GM18868 (cell line): Measurements from ENCODE around the gene BHLHE40.

Experiments
- ATAC-seq: cut with Tn5 transposase; IDR thresholded peaks from one replicate; pipeline ENCODE4 v1.9.1; 2021; ENCODE audit warnings: mild to moderate bottlenecking, moderate library complexity; ENCODE audit not compliant: unreplicated experiment

Gene BHLHE40

DNA sequence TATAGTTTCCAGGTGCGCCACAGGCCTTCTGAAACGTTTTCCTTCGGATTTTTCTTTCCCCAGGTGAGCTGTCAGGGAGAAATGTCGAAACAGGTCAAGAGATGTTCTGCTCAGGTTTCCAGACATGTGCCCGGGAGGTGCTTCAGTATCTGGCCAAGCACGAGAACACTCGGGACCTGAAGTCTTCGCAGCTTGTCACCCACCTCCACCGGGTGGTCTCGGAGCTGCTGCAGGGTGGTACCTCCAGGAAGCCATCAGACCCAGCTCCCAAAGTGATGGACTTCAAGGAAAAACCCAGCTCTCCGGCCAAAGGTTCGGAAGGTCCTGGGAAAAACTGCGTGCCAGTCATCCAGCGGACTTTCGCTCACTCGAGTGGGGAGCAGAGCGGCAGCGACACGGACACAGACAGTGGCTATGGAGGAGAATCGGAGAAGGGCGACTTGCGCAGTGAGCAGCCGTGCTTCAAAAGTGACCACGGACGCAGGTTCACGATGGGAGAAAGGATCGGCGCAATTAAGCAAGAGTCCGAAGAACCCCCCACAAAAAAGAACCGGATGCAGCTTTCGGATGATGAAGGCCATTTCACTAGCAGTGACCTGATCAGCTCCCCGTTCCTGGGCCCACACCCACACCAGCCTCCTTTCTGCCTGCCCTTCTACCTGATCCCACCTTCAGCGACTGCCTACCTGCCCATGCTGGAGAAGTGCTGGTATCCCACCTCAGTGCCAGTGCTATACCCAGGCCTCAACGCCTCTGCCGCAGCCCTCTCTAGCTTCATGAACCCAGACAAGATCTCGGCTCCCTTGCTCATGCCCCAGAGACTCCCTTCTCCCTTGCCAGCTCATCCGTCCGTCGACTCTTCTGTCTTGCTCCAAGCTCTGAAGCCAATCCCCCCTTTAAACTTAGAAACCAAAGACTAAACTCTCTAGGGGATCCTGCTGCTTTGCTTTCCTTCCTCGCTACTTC lies 3.8 kb downstream of the BHLHE40 start:
- ATAC-seq = no peak

DNA sequence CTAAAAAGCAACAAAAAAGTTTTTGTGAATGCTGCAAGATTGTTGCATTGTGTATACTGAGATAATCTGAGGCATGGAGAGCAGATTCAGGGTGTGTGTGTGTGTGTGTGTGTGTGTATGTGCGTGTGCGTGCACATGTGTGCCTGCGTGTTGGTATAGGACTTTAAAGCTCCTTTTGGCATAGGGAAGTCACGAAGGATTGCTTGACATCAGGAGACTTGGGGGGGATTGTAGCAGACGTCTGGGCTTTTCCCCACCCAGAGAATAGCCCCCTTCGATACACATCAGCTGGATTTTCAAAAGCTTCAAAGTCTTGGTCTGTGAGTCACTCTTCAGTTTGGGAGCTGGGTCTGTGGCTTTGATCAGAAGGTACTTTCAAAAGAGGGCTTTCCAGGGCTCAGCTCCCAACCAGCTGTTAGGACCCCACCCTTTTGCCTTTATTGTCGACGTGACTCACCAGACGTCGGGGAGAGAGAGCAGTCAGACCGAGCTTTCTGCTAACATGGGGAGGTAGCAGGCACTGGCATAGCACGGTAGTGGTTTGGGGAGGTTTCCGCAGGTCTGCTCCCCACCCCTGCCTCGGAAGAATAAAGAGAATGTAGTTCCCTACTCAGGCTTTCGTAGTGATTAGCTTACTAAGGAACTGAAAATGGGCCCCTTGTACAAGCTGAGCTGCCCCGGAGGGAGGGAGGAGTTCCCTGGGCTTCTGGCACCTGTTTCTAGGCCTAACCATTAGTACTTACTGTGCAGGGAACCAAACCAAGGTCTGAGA lies 4.7 kb downstream of the BHLHE40 start:
- ATAC-seq = peak; percentile 73

DNA sequence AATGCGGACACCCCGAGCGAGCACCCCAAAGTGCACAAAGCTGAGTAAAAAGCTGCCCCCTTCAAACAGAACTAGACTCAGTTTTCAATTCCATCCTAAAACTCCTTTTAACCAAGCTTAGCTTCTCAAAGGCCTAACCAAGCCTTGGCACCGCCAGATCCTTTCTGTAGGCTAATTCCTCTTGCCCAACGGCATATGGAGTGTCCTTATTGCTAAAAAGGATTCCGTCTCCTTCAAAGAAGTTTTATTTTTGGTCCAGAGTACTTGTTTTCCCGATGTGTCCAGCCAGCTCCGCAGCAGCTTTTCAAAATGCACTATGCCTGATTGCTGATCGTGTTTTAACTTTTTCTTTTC lies 5.3 kb downstream of the BHLHE40 start:
- ATAC-seq = no peak

DNA sequence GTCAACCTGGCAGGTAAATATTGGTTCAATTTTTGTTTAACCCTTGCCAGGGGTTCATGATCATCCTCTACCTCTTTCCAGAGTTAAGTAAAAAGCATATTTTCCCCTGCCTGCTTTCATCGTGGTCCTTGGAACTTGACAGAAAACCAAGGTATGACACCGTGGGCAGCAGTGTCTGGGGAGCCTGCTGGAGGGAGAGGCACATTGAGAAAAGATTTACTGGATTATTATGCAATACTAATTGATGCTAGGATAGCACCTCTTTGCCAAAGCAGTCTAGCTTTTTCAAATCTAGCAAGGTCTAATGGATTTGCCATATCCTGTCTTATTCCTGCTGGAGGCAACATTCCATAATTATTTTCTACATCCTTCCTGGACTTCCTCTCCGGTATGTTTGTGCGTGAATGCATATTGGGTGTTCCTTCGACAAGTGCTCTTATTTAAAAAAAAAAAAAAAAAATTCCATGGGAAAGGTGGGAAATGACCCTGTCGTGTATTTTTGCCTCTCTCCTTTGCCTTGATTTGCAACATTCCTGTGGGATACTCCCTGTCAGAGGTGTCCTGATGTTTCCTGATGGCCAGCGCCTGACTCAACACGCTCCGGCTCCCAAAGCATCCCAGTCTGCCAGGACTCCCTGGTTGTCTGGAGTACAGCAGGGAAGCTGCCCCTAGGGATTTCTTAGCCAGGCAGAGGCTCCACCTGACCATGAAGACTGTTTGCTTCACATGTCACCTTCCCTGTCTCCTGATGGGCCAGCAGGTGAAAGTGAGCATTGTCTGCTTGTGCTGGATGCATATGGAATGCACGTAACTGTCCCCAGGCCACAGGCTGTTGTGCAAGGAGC lies 6.3 kb downstream of the BHLHE40 start:
- no peak for ATAC-seq

- peak; percentile 2 for ATAC-seq
Measured at GRCh38 chr3:4986175-4986781, 7.0 kb downstream of the BHLHE40 start.

GRCh38 chr3:4986782-4987537 lies 7.7 kb downstream of the BHLHE40 start:
- ATAC-seq = peak; percentile 38

- no peak for ATAC-seq
Measured at GRCh38 chr3:4987538-4988296, 8.5 kb downstream of the BHLHE40 start.

DNA sequence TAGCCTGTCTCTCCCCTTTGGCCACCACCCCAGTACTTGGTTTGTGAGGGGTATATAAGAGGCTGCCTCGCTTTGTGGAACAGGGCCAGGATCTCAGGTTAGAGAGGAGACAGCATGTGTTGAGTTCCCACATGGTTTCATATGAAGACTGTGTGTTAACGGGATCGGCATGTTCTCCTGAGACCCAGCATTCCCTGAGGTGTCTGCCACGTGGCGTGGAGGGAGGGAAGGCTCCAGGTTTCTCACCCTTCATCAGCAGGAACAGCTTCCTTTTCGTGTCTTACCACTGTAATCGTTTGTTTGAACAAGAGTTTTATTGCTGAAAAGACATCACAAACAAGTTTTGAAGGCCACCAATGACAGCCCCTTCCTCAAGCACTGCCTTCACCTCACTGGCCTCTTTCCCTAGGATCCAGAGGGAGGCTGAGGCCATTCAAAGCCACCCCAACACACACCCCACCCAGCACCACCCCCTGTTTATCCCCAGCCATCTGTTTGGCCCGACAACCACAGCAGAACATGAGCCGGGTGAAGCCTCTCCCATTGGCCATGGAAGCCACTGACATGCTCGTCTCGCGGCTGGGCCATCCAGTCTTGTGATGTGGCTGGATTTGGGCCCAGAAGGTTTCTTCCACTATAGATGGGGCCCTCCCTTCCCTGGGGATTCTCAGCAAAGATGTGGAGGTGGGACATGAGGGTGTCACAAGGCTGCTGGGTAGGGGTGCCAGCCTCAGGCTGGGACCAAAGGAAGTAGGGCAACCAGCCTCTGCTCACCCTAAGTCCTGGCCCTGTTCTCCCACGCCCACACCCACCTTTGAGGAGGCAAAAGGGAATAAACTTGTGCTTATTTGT lies 10.0 kb downstream of the BHLHE40 start:
- no peak for ATAC-seq

DNA sequence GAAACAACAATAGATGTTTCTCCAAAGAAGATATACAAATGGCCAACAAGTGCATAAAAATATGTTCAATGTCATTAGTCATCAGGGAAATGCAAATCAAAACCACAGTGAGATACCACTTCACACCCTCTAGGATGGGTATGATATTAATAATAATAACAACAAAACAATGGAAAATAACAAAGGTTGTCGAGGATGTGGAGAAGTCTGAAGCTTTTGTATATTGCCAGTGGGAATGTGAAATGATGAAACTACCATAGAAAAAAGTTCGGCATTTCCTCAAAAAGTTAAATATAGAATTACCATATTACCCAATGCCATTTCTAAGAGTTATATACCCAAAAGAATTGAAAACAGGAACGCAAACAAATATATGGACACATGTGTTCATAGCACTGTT lies 10.8 kb downstream of the BHLHE40 start:
- ATAC-seq = no peak

GRCh38 chr3:4992118-4992517 lies 12.9 kb downstream of the BHLHE40 start:
- ATAC-seq = no peak

DNA sequence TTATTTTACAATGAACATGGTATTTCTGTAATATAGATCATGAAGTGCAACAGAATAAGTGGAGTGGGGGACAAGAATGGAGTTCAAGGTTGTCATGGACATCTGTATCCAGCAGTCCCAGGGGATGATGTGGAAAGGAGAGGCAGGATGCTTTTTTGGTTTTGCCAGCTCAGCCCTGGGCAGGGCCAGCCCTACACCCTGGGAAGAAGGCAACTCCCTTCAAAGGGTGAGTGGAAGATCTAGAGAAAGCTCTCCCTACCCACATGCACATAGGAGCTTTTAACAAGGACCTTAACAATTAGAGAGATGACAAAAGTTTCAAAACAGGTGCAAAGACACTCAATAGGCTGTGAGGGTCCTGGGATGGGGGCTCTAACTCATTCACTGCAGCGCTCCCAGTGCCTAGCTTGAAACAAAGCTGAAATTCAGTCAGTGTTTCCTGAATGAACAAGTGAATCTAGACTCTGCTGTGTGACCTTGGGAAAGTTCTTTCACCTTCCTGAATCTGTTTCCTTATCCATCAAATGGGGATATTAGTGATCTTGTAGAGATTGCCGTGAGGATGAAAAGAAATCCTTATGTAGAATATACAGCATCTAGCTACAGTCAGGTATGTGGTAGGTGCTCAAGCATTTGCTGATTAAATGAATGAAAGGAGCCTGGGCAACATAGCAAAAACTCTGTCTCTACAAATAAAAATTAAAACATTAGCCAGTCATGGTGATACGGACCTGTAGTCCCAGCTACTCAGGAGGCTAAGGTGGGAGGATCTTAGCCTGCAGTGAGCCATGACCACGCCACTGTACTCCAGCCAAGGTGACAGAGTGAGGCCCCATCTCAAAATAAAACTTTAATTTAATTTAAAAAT lies 14.3 kb downstream of the BHLHE40 start:
- ATAC-seq = peak; percentile 27

GRCh38 chr3:4994144-4994730 lies 15.0 kb downstream of the BHLHE40 start:
- ATAC-seq = peak; percentile 36

DNA sequence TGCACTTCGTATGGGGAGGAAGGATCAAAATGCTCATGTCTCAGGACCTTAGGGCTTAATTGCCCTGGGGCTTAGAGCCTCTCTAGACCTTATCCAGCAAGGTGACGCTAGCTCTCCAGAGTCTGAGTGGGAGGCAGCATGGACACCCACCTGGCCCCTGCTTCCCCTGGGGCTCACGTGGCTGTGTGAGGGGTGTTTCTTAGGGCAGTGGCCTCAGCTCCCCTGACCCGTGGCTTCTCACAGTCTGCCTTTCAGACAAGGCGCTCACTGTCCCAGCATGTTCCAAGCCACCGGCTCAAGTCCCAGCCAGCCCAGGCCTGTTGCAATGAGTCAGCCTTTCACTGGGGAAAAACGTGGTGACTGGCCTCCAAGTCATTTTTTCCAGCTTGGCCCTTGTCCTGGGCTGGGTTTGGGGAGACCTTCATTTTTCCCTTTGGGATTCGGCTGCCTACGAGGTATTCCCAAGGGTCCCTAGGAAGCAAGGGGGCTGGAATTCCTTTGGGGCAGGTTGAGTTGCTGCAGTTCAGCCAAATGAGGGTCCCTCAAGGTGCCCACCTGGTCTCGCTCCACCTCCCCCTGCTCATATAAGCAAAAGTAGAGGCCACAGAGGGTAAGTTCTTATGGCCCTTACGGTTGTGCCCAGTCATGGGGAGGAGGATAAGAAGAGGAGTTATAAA lies 15.7 kb downstream of the BHLHE40 start:
- ATAC-seq = peak; percentile 59

GRCh38 chr3:4995500-4996053 lies 16.3 kb downstream of the BHLHE40 start:
- ATAC-seq = no peak

DNA sequence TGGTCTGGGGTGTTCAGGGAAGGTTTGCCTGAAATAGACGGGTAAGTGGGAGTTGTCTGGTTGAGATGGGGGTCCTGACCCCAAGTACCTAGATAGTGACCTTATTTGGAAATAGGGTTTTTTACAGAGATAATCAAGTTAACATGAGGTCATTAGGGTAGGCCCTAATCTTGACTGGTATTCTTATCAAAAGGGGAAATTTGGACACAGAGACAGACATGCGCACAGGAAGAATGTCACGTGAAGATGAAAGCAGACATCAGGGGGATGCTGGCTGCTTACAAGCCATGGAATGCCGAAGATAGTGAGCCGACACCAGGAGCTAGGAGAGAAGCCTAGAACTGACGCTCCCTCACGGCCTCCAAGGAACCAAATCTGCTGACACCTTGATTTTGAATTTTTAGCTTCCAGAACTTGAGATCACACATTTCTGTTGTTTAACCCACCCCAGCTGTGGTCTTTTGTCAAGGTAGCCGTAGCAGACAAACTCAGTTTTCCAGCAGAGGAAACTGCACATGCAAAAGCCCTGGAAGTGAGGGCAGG lies 17.1 kb downstream of the BHLHE40 start:
- no peak for ATAC-seq

GRCh38 chr3:4996771-4997291 lies 17.6 kb downstream of the BHLHE40 start:
- ATAC-seq = no peak
